K562 (cell line): ENCODE measurements around the gene PHOSPHO1. TPM values are rescaled to one million over a fixed set of nuclear protein-coding genes. Genes with fewer than 3 reads are reported as not detected.

ENCODE experiments used
- ADNP ChIP-seq: fragments of 200-800 bp; sonication (Bioruptor generic); IDR thresholded peaks from 2 replicates; pipeline ENCODE4 v1.6.1; 2016; ENCODE audit warnings: missing genetic modification characterization, missing compliant biosample characterization
- ASH1L ChIP-seq: fragments of 450-650 bp; IDR thresholded peaks from 2 replicates; pipeline ENCODE4 v1.6.1; 2018; ENCODE audit warnings: borderline replicate concordance, mild to moderate bottlenecking, low read depth; ENCODE audit not compliant: partially characterized antibody
- BACH1 ChIP-seq: fragments of 200-800 bp; sonication (Bioruptor generic); IDR thresholded peaks from 2 replicates; pipeline ENCODE4 v1.6.1; 2016; ENCODE audit warnings: missing genetic modification characterization, missing compliant biosample characterization
- BRD4 ChIP-seq: fragments of 200-600 bp; sonication (generic); IDR thresholded peaks from 2 replicates; pipeline ENCODE4 v1.6.1; 2017; ENCODE audit warnings: inconsistent platforms
- CHD1 ChIP-seq: fragments of 200-600 bp; sonication (generic); IDR thresholded peaks from one replicate; pipeline ENCODE4 v1.6.1; 2012; ENCODE audit warnings: mild to moderate bottlenecking, moderate library complexity, low read length, inconsistent platforms
- HCFC1 ChIP-seq: IDR thresholded peaks from 2 replicates; pipeline ENCODE4 v1.6.1; 2012; ENCODE audit warnings: low read depth, low read length, improper control_type of control experiment
- MEF2A ChIP-seq: IDR thresholded peaks from 2 replicates; pipeline ENCODE4 v1.6.1; 2011; ENCODE audit warnings: low read depth, mild to moderate bottlenecking, low read length, moderate library complexity; ENCODE audit not compliant: control insufficient read depth
- RBM15 ChIP-seq: fragments of 200-400 bp; formaldehyde crosslinking; IDR thresholded peaks from 2 replicates; pipeline ENCODE4 v1.6.1; 2018; ENCODE audit warnings: mild to moderate bottlenecking, low read length, moderate library complexity; ENCODE audit not compliant: insufficient read depth
- SLC30A9 ChIP-seq: fragments of 250-450 bp; sonication (Bioruptor Pico); IDR thresholded peaks from 2 replicates; pipeline ENCODE4 v1.8.0; 2022; ENCODE audit warnings: mild to moderate bottlenecking, moderate library complexity
- SOX6 ChIP-seq: fragments of 450-650 bp; IDR thresholded peaks from 2 replicates; pipeline ENCODE4 v1.6.1; 2014; ENCODE audit warnings: mild to moderate bottlenecking
- ZC3H8 ChIP-seq: fragments of 450-650 bp; IDR thresholded peaks from 2 replicates; pipeline ENCODE4 v1.6.1; 2017
- ZNF76 ChIP-seq: fragments of 250-450 bp; sonication (Bioruptor Pico); IDR thresholded peaks from 2 replicates; pipeline ENCODE4 v1.4.0; 2020; ENCODE audit warnings: mild to moderate bottlenecking, moderate library complexity, borderline replicate concordance
- ZSCAN29 ChIP-seq: fragments of 450-650 bp; IDR thresholded peaks from 2 replicates; pipeline ENCODE4 v1.6.1; 2017
- ZZZ3 ChIP-seq: fragments of 450-650 bp; IDR thresholded peaks from 2 replicates; pipeline ENCODE4 v1.6.1; 2016; ENCODE audit warnings: antibody characterized with exemption, mild to moderate bottlenecking, moderate library complexity
- polyA plus RNA-seq, 8 experiments: library from polyadenylated mRNA; depleted of rRNA in 4 of 8; stranded (reverse) in 5 of 8; unstranded in 3 of 8; fragments of >200 nt; fragmentation: Nextera tagmentation in 2 of 8; fragmentation: Illumina TruSeq in 1 of 8; extraction: Ambion mirVana in 2 of 8; extraction: Trizol in 1 of 8; gene quantifications; 2 replicates each; pipeline versions ENCODE4 v1.2.1 to v1.2.3, GENCODE V29; 2011 to 2014; ENCODE audit warnings: inconsistent platforms in 1 of 8, missing spikeins in 1 of 8
- total RNA-seq, 7 experiments: library from RNA; depleted of rRNA in 6 of 7; stranded (reverse); fragments of >200 nt in 6 of 7; fragmentation: Illumina TruSeq in 2 of 7; extraction: Trizol in 2 of 7; gene quantifications; 2 replicates each; pipeline versions ENCODE4 v1.2.1 to v1.2.3, GENCODE V29; 2011 to 2021; ENCODE audit warnings: low replicate concordance in 1 of 7
- TF ChIP-seq, protein P1 (sequence below): sonication (generic); formaldehyde crosslinking; IDR thresholded peaks from 2 replicates; pipeline ENCODE4 v1.8.1; 2023; ENCODE audit warnings: mild to moderate bottlenecking, missing genetic modification reagents, moderate library complexity
- TF ChIP-seq, protein P2 (sequence below): fragments of 150-350 bp; conservative IDR thresholded peaks from 2 replicates; pipeline ENCODE4 v1.6.1; 2014; ENCODE audit warnings: low read length
- TF ChIP-seq, protein P3 (sequence below): sonication (generic); formaldehyde crosslinking; IDR thresholded peaks from 2 replicates; pipeline ENCODE4 v1.8.0; 2022; ENCODE audit warnings: mild to moderate bottlenecking, missing genetic modification reagents
- TF ChIP-seq, protein P4 (sequence below): sonication (generic); formaldehyde crosslinking; IDR thresholded peaks from 2 replicates; pipeline ENCODE4 v1.8.0; 2022; ENCODE audit warnings: mild to moderate bottlenecking, low read depth, missing genetic modification reagents
- TF ChIP-seq, protein P5 (sequence below): sonication (generic); formaldehyde crosslinking; IDR thresholded peaks from 2 replicates; pipeline ENCODE4 v1.8.0; 2022; ENCODE audit warnings: missing genetic modification reagents, mild to moderate bottlenecking, moderate library complexity, borderline replicate concordance
- TF ChIP-seq, protein P6 (sequence below): fragments of 450-650 bp; formaldehyde crosslinking; IDR thresholded peaks from 2 replicates; pipeline ENCODE4 v1.4.0; 2020; ENCODE audit warnings: mild to moderate bottlenecking, moderate library complexity

Gene PHOSPHO1
- total and polyA plus RNA-seq, 9 of the 15 experiments (the other 6 are each of a cell fraction or from before 2014, with no cell fraction given): 0.06 to 0.07 TPM; not detected in 7

DNA sequence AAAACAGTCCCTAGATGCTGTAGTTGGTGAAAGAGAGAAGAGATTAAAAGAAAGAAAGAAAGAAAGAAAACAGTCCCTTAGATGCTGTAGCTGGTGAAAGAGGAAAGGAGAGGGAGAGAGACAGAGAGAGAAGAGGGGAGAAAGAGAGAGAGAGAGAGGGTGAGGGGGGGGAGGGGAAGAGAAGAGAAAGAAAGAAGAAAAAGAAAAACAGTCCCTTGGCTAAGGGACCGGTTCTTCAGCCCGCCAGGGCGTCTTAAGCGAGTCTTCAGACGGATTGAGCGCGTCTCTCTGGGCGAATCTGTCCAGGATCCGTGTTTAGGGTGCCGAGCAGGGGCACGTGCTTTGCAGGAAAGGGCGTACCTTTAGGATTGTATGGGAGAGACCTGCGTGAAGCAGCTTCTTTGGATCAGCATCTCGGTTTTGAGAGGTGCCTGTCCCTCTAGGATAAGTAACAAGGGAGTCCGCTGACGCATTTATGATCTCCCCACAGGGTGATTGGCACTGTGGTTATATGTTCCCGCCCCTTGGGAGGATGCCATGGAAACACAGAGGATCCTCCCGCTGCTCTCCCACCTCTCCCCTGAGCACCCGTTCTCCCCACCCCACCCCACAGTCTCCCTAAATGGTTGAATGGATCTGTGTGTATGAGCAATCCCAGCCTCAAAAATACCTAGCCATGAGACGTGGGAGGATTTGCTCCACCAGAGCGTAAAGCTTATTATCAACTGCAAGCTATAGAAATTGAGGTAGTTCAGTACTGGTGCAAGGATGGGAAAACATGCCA is 36.9 kb downstream of the PHOSPHO1 start (continued):
- TF ChIP-seq, protein P1, sequence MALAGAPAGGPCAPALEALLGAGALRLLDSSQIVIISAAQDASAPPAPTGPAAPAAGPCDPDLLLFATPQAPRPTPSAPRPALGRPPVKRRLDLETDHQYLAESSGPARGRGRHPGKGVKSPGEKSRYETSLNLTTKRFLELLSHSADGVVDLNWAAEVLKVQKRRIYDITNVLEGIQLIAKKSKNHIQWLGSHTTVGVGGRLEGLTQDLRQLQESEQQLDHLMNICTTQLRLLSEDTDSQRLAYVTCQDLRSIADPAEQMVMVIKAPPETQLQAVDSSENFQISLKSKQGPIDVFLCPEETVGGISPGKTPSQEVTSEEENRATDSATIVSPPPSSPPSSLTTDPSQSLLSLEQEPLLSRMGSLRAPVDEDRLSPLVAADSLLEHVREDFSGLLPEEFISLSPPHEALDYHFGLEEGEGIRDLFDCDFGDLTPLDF: no peak
- TF ChIP-seq ASH1L: peak; percentile 34
- TF ChIP-seq MEF2A: no peak
- TF ChIP-seq ZNF76: no peak
- TF ChIP-seq SOX6: no peak
- TF ChIP-seq CHD1: no peak
- no peak for TF ChIP-seq SLC30A9 (CRISPR knock-in tag)
- TF ChIP-seq, protein P2, sequence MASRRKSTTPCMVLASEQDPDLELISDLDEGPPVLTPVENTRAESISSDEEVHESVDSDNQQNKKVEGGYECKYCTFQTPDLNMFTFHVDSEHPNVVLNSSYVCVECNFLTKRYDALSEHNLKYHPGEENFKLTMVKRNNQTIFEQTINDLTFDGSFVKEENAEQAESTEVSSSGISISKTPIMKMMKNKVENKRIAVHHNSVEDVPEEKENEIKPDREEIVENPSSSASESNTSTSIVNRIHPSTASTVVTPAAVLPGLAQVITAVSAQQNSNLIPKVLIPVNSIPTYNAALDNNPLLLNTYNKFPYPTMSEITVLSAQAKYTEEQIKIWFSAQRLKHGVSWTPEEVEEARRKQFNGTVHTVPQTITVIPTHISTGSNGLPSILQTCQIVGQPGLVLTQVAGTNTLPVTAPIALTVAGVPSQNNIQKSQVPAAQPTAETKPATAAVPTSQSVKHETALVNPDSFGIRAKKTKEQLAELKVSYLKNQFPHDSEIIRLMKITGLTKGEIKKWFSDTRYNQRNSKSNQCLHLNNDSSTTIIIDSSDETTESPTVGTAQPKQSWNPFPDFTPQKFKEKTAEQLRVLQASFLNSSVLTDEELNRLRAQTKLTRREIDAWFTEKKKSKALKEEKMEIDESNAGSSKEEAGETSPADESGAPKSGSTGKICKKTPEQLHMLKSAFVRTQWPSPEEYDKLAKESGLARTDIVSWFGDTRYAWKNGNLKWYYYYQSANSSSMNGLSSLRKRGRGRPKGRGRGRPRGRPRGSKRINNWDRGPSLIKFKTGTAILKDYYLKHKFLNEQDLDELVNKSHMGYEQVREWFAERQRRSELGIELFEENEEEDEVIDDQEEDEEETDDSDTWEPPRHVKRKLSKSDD: no peak
- no peak for TF ChIP-seq ZSCAN29
- TF ChIP-seq RBM15: no peak
- TF ChIP-seq ZZZ3: no peak
- TF ChIP-seq, protein P3, sequence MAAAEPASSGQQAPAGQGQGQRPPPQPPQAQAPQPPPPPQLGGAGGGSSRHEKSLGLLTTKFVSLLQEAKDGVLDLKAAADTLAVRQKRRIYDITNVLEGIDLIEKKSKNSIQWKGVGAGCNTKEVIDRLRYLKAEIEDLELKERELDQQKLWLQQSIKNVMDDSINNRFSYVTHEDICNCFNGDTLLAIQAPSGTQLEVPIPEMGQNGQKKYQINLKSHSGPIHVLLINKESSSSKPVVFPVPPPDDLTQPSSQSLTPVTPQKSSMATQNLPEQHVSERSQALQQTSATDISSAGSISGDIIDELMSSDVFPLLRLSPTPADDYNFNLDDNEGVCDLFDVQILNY (CRISPR knock-in tag): no peak
- peak; percentile 81; the same call in 1 of the 2 replicates for TF ChIP-seq ZC3H8
- peak; percentile 9; the same call in 1 of the 2 replicates for TF ChIP-seq ADNP
- TF ChIP-seq HCFC1: no peak
- TF ChIP-seq, protein P4, sequence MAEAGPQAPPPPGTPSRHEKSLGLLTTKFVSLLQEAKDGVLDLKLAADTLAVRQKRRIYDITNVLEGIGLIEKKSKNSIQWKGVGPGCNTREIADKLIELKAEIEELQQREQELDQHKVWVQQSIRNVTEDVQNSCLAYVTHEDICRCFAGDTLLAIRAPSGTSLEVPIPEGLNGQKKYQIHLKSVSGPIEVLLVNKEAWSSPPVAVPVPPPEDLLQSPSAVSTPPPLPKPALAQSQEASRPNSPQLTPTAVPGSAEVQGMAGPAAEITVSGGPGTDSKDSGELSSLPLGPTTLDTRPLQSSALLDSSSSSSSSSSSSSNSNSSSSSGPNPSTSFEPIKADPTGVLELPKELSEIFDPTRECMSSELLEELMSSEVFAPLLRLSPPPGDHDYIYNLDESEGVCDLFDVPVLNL (CRISPR knock-in tag): no peak
- TF ChIP-seq, protein P5, sequence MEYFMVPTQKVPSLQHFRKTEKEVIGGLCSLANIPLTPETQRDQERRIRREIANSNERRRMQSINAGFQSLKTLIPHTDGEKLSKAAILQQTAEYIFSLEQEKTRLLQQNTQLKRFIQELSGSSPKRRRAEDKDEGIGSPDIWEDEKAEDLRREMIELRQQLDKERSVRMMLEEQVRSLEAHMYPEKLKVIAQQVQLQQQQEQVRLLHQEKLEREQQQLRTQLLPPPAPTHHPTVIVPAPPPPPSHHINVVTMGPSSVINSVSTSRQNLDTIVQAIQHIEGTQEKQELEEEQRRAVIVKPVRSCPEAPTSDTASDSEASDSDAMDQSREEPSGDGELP (CRISPR knock-in tag): no peak
- TF ChIP-seq, protein P6, sequence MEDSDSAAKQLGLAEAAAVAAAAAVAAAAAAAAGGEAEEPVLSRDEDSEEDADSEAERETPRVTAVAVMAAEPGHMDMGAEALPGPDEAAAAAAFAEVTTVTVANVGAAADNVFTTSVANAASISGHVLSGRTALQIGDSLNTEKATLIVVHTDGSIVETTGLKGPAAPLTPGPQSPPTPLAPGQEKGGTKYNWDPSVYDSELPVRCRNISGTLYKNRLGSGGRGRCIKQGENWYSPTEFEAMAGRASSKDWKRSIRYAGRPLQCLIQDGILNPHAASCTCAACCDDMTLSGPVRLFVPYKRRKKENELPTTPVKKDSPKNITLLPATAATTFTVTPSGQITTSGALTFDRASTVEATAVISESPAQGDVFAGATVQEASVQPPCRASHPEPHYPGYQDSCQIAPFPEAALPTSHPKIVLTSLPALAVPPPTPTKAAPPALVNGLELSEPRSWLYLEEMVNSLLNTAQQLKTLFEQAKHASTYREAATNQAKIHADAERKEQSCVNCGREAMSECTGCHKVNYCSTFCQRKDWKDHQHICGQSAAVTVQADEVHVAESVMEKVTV (CRISPR knock-in tag): no peak
- TF ChIP-seq BACH1: no peak
- no peak for TF ChIP-seq BRD4
